ENCODE data around the gene SPDYE3.
"Not testable (repeated sequence)": the region's sequence is repeated elsewhere in the genome, so short reads cannot be mapped to it uniquely, and the experiment has no call there.

Gene SPDYE3

GRCh38 chr7:100292162-100292561 lies 15.3 kb upstream of the SPDYE3 start:
- DNase-seq: not testable (repeated sequence)

DNA sequence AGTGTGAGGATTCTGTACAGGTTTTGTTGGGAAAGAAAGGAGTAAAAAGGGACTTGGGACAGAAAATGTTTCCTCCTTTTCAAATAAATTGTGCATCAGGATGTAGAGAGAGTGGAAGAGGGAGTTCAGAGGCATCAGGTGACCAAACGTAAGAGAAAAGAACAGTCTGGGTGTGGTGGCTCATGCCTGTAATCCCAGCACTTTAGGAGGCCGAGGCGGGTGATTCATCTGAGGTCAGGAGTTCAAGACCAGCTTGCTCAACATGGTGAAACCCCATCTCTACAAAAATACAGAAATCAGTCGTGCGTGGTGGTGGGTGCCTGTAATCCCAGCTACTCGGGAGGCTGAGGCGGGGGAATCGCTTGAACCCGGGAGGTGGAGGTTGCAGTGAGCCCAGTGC lies 12.2 kb upstream of the SPDYE3 start:
- not testable (repeated sequence) for DNase-seq

- DNase-seq: not testable (repeated sequence)
Observed at GRCh38 chr7:100297852-100298631, 9.5 kb upstream of the SPDYE3 start.

- DNase-seq: not testable (repeated sequence)
Observed at GRCh38 chr7:100298632-100298895, 8.9 kb upstream of the SPDYE3 start.

GRCh38 chr7:100304526-100304925 lies 3.0 kb upstream of the SPDYE3 start:
- DNase-seq: not testable (repeated sequence)

DNA sequence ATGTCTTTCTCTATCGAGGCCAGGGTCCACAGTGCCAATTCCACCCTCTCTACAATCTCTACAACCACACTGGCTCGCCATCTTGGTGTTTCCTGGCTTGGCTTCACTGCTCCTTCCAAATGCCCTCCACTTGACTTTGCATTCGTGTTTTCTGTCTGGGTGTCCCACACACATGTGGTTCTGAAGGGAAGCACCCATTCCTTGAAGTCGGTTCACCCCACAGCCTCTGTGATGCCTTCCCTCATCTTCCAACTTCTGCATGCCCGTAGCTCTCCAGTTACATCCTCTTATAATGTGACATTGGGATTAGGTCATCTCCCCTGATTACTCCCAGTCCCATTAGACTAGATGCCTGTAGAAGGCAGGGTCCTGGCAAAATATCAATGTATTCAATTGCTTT lies 10.8 kb downstream of the SPDYE3 start:
- DNase-seq: not testable (repeated sequence)

- DNase-seq: not testable (repeated sequence)
Observed at GRCh38 chr7:100321648-100322047, 14.1 kb downstream of the SPDYE3 start.

- not testable (repeated sequence) for DNase-seq
Observed at GRCh38 chr7:100324194-100324593, 16.7 kb downstream of the SPDYE3 start.

GRCh38 chr7:100325671-100326070 lies 18.2 kb downstream of the SPDYE3 start:
- not testable (repeated sequence) for DNase-seq

DNA sequence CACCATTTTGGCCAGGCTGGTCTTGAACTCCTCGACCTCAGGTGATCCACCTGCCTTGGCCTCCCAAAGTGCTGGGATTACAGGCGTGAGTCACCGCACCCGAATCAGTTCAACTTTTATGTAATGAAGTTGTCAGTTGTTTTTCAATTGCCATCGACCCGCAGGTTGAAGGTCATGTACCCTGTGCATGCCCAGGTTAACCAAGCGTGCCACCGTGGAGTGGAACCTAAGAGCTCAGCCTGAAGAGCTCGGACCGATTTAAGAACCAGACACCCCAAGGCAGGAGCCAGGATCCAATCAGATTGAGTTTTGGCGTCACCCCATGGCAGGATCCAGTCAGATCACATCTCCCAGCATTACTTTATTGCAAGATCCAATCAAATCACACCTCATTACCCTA lies 19.4 kb downstream of the SPDYE3 start:
- not testable (repeated sequence) for DNase-seq

- peak; percentile 58 for DNase-seq
Observed at GRCh38 chr7:100335566-100336466, 28.3 kb downstream of the SPDYE3 start.

GRCh38 chr7:100338083-100338696 lies 30.7 kb downstream of the SPDYE3 start:
- DNase-seq: not testable (repeated sequence)

DNA sequence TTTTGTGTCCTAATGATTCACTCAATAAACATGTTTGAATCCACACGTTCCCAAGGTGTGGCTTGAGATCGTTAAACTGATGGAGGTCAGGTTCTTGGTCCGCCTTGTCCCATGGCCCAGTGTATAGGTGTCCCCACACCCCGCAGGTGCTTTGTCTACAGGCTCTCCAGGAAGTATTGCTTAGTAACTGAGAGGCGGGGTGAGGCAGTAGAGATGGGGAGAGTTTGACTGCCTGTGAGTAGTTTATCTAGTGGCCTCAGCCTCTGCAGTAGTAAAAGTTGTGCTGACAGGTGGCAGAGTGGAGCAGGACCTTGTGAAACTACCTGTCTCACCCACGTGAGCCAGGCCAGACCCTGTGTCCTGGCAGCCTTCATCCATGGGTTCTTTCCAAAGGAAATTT lies 33.8 kb downstream of the SPDYE3 start:
- DNase-seq: not testable (repeated sequence)

- DNase-seq: no peak
Observed at GRCh38 chr7:100342765-100343164, 35.3 kb downstream of the SPDYE3 start.

DNA sequence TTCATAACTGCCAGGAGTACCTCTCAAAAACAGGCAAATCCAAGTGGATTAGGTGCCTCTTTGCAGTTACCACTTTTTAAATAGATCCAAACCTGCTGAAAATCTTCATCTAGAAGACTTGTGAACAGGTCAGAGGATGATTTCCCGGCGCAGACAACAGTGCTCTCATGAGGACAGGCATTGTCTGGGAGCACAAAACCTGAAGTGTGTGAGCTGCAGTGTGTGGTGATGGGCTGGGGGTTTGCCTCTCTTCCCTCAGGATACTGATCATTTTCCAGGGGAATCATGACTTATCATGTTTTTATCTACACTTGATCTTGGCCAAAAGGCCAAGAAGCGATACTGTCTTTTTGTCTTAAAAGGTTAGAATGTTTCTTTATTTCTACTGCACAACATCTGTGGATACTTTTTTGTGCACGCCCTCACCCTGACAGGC lies 36.6 kb downstream of the SPDYE3 start:
- DNase-seq: not testable (repeated sequence)

GRCh38 chr7:100344560-100345287 lies 37.2 kb downstream of the SPDYE3 start:
- DNase-seq: not testable (repeated sequence)

GRCh38 chr7:100345288-100345672 lies 37.8 kb downstream of the SPDYE3 start:
- DNase-seq: not testable (repeated sequence)

GRCh38 chr7:100346921-100347320 lies 39.4 kb downstream of the SPDYE3 start:
- no peak for DNase-seq

GRCh38 chr7:100348805-100349204 lies 41.3 kb downstream of the SPDYE3 start:
- DNase-seq: no peak

DNA sequence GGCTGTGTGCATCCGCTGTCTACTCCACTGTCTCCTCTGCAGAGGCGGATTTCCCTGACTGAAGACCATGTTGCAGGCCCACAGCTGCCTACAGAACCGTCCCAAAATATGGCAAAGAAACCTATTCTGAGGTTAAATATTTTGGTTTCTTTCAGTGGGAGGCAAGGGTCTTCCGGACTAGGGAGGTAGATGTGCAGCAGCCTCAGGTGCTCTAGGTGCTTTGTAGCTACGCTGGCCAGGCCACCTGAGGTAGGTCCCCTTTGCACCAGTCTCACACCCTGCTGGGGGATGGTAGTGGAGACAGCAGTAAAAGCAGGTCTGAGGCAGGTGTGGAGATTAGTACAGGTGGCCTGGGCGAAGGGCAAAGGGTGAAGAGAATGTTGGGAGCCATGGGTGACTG lies 42.3 kb downstream of the SPDYE3 start:
- DNase-seq: no peak

DNA sequence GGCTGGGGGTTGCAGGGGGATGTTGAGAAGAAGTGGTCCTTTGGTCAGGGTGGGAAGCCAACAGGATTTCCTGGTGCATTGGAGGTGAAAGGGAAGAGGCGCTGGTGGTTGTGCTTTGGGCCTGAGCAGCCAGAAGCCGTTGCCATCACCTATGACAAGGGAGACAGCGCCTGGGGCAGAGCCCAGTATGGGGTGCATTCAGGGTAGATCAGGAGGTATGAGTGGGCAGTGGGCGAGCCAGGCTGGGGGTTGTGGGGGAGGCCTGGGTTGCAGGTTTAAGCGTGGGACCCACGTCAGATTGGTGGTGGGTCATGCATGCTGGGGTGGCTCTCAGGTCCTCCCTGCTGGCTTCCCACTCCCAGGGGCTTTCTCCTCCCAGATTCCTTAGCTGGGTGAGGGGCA lies 44.2 kb downstream of the SPDYE3 start:
- no peak for DNase-seq

GRCh38 chr7:100352230-100352781 lies 44.8 kb downstream of the SPDYE3 start:
- not testable (repeated sequence) for DNase-seq
